HG02885 (cell line): ENCODE measurements around the gene CKS2.
"Not testable (repeated sequence)": the region's sequence is repeated elsewhere in the genome, so short reads cannot be mapped to it uniquely, and the experiment has no call there.

ENCODE experiments used
- ATAC-seq: cut with Tn5 transposase; IDR thresholded peaks from one replicate; pipeline ENCODE4 v1.9.1; 2021; ENCODE audit warnings: mild to moderate bottlenecking; ENCODE audit not compliant: unreplicated experiment, poor library complexity

Gene CKS2

DNA sequence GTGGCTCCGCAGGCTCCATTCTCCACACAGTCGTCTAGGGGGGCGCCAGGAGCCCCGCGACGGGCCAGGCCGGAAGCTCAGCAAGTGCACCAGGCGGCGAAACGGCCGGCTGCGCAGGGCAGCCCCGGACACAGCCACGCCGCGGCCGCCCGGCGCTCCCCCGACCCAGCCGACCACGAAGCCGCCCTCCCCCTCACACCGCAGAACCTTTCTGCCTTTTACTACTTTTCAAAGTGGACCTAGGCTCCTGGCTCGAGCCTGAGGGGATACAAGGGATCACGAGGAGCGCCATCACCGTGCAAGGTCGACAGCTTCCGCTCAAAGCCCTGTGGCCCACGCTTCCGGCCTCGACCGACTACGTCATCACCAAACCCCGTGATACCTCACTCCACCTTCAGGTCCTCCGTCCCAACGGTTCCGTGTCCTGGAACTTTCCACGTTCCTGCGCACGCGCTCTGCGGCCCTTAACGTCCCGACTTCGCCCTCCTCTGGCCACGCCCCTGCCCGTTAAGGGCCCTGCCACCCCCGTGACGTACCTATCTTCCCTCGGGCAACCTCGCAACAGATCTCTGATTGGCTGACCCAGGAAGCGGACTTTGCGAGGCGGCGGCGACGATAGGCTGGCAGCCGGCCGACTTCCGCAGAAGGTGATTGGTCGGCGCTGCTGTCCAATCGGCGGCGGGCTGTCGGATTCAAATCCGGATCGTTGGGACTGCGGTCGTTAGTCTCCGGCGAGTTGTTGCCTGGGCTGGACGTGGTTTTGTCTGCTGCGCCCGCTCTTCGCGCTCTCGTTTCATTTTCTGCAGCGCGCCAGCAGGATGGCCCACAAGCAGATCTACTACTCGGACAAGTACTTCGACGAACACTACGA, at the start of gene CKS2:
Gene CKS2 (plus strand): TSS at position 721 of the 871 bp plus-strand sequence. CDS start 98 bp downstream, at position 819.
- peak; percentile 89 for ATAC-seq

DNA sequence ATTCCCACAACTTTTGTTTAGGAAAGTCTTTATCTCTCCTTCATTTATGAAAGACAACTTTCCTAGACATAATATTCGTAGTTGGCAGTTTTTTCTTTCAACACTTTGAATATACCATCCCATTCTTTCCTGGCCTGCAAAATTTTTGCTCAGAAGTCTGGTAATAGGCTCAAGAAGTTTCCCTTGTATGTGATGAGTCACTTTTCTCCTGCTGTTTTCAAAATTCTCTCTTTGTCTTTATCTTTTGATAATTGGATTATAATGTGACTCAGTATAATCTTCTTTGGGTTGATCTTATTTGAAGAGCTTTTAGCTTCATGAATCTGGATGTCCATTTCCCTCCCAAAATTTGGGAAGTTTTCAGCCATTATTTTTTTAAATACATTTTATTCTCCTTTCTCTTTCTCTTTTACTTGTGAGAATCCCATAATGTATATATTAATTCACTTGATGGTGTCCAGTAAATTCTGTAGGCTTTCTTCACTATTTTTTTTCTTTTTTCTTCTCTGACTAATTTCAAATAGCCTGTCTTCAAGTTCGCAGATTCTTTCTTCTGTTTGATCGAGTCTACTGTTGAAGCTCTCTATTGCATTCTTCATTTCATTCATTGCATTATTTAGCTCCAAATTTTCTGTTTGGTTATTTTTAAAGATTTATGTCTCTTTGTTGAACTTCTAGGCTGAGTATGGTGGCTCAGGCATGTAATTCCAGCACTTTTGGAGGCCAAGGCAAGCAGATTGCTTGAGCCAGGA, 37.3 kb upstream of the CKS2 start:
- ATAC-seq = no peak

GRCh38 chr9:89274838-89275237, 36.2 kb upstream of the CKS2 start:
- ATAC-seq = no peak

- not testable (repeated sequence) for ATAC-seq
These were observed 35.0 kb upstream of the CKS2 start for GRCh38 chr9:89276040-89276439.

DNA sequence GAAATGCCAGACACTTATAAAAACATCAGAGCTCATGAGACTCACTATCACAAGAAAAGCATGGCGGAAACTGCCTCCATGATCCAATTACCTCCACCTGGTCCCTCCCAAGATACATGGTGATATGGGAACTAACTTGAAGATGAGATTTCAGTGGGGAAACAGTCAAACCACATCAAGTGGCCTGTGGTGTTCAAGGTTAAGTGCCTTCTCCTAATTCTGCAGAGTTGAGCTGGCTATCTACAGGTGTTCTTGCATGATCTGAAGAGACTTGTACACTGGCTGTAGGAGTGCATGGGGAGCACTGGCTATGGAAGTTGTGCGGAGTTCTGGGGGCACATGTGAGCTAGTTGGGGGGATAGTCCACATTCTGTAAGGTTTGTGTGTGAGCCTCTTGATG, 34.0 kb upstream of the CKS2 start:
- ATAC-seq = no peak

DNA sequence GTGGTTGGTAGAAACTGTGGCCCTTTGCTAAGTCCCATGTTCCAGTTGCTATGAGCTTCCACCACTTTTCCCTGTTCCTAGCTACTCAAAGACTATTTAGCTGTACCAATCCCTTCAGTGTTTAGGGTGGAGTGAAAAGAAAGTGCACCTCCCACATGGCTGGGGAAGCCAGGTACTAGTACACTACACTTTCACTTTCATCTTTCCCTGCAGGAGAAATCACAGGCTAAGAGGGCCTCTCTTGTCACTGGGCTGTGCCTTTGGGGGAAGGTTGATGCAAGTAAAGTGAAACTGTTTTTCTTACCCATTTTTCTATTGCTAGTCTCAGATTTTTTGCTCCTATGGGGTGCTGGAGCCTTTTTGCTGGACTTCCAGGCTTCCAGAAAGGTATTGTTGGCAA, 33.5 kb upstream of the CKS2 start:
- peak; percentile 45 for ATAC-seq

DNA sequence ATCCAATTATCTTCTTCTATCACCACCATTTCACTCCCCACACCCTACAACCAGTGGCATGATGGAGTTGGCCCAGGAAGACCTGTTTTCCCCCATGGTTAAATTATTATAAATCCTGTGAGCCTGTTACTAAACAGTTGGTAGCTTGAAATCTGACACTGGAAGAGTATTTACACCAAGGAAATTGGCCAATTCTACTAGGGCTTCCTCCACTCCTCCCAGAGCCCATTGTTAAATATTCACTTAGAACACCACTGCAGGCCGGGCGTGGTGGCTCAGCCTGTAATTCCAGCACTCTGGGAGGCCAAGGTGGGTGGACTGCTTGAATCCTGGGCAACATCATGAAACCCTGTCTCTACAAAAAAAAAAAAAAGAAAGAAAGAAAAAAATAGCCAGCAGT, 32.4 kb upstream of the CKS2 start:
- no peak for ATAC-seq

DNA sequence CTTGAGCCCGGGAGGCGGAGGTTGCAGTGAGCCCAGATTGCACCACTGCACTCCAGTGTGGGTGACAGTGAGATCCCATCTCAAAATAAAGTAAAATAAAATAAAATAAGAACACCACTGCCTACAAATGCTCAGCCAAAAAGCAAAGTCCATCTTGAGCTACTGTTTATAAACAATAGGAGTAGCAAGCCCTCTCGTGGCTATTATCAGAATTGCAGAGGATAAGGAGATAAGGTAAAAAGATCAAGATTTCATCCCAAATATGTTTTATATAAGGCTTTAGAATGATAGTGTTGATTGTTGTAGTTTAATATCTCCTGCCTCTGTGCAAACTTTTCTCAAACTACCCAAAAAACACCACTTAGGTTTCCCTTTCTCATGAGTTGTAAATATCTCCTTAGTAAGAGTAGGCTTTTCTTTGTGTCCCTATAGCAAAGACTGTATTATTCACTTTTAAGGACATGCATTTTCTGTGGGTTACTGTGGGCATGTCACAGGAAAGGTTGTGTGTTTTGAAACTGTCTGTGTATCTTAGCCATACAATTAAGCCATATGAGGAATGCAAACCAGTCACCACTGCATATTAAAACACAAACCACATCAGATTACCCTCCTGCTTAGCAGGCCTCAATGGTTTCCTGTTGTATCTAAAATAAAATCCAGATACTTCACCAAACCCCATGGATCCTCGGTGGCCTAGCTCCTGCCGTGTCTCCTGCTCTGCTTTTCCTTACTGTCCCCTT, 31.8 kb upstream of the CKS2 start:
- peak; percentile 65 for ATAC-seq

DNA sequence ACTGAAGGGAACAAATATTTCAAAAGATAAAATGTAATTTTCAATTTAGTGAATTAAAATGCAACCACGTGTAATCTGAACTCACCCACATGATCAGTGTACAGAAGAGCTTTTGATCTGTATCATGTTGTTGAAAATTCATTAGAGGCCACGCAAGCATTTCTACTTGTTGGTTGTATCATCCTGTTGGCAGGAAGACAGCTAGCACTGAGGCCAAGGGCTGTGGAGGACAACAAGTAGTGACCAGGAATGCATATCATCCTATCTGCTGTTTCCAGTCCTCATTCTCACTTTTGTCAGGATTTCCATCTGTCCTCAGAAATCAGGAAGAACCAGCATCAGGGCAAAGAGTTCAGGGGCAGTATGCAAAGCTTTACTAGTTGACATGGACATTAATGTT, 29.9 kb upstream of the CKS2 start:
- ATAC-seq = no peak

DNA sequence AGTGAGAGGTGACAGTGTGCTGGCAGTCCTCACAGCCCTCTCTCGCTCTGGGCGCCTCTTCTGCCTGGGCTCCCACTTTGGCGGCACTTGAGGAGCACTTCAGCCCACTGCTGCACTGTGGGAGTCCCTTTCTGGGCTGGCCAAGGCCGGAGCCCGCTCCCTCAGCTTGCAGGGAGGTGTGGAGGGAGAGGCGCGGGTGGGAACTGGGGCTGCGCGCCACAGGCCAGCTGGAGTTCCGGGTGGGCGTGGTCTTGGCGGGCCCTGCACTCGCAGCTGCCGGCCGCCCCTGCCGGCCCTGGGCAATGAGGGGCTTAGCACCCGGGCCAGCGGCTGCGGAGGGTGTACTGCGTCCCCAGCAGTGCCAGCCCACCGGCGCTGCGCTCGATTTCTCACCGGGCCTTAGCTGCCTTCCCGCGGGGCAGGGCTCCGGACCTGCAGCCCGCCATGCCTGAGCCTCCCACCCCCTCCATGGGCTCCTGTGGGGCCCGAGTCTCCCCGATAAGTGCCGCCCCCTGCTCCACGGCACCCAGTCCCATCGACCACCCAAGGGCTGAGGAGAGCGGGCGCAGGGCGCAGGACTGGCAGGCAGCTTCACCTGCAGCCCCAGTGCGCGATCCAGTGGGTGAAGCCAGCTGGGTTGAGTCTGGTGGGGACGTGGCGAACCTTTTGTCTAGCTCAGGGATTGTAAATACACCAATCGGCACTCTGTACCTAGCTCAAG, 28.6 kb upstream of the CKS2 start:
- not testable (repeated sequence) for ATAC-seq

DNA sequence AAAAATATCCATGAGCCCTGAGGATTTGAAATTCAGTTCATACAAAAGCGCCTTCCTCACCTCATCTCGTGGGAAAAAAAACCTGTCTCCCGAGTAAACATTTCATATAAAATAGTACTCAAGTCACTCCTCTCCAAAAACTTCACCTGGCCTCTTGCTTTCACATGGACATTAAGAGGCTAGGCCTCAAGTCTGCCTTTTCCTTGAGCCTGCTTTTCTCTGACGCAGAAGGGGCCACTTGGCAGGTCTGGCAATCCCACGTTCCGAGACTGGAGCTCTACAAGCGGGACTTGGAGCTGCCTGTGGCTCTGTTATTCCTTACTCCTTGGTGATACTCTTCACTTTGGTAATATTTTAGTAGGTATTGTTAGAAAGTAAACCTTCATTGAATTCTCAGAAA, 26.9 kb upstream of the CKS2 start:
- no peak for ATAC-seq

DNA sequence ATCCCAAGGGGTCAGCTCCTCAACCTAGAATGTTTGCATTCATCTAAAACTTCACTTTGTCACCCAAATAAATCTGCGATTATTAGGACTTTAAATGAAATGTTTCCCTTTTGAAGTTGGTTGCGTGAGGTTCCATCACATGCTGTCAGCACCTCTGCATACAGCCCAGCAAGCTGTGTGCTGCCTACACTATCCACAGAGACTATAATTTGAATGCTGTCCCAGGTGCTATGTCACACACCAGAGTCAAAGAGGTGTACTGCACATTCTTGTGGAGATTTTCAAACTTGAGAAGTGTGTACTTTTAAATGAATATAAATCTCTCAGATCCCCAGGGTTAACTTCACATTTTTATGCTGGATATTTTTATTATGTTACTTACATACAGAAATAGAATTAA, 19.3 kb upstream of the CKS2 start:
- ATAC-seq = no peak

- ATAC-seq = no peak
These were observed 18.0 kb upstream of the CKS2 start for GRCh38 chr9:89293014-89293413.

GRCh38 chr9:89295400-89295799, 15.6 kb upstream of the CKS2 start:
- no peak for ATAC-seq

DNA sequence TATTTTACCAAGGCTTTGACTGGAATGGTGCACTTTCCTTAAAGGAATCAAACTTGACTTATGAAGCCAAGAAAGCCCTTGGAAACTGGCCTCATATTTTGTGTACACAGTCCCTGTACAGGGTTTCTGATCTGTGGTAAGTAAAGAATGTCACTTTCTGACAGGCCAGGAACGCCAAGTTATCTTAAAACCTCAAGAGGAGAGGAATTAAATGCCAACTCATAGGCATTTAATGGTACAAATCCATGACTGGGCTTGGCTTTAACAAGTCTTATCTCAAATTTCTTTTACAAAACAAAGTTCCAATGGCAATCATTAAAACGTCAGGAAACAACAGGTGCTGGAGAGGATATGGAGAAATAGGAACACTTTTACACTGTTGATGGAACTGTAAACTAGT, 9.0 kb upstream of the CKS2 start:
- ATAC-seq = not testable (repeated sequence)

DNA sequence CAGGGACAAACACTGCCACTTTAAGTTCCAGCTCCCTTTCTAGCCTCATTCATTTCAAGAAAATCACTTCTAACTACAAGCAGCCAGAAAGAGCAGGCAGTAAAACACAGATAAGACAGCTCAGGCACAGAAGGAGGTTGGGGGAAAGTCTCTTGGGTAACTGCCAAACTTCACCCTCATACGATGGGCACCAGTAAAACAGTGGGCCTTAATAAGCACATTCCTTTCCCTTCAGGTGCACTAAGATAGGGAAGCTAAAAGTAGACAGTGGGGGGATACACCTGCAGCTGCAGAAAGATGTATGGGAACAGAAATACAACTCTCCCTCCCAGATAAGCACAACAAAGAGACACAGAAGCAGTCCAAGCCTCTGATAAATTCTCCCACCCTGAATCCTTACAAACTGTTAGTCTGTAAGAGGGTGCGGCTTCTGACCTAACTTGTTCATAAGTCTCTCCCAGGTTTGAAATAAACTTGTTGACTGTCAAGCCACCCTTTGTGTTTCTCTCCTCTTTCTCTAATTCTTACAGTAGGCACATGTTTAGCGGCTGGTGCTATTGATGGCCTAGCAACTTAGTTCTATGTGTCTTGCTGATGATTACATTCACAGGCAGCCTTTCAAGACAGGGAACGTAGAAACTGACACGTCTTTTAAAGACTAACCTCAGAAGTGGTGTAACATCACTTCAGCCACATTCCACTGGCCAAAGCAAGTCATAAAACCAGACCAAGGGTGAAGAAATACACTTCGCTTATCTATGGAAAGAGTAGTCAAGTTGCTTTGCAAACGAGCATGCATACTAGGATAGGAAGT, 6.8 kb upstream of the CKS2 start:
- peak; percentile 13 for ATAC-seq

DNA sequence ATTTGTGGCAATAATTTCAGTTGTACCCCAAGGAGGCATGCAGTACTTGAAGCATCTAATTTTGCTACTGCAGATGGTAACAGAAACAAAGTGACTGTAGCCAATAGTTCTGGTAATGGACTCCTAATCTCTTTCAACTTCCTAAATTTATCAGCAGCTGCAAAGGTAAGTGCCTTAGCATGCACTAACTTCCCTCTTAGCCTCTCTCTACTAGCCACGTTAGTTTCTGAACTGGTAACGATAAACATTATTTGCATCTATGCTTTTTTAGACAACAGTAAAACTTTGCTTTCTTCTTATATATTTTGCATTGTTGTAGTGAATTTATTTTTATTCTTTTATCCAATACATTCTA, 6.2 kb upstream of the CKS2 start:
- peak; percentile 68 for ATAC-seq

DNA sequence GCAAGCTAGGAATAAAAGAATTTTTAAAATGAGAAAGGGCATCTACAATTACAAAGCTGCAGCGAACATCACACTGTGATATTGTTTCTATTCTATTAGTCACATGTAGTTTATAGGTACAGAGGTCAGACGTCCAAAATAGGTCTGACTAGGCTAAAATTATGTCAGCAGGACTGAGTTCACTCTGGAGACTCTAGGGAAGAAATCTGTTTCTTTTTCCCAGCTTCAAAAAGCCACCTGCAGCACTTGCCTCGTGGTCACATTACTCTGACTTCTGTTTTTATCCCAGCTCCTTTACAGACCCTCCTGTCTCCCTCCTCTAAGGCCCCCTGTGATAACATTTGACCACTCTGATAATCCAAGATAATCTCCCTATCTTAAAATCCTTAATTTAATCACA, 5.1 kb upstream of the CKS2 start:
- ATAC-seq = no peak

DNA sequence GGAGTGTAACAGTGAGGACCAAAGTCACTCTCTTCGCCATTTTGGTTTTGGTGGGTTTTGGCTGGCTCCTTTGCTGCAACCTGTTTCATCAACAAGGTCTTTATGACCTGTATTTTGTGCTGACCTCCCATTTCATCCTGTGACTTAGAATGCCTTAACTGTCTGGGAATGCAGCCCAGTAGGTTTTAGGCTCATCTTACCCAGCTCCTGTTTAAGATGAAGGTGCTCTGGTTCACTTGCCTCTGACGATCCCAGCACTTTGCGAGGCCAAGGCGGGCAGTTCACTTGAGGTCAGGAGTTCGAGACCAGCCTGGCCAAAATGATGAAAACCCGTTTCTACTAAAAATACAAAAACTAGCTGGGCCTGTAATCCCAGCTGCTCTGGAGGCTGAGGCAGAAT, 1.8 kb upstream of the CKS2 start:
- ATAC-seq = no peak
